Panc1 (cell line): ENCODE measurements around the gene AQP7. TPM values are rescaled to one million over a fixed set of nuclear protein-coding genes. Genes with fewer than 3 reads are reported as not detected.

ENCODE experiments used
- ATAC-seq: fragments of 200-7000 bp; cut with Tn5 transposase; 2 replicates; pipeline ENCODE4 v1.9.1; 2020; ENCODE audit warnings: mild to moderate bottlenecking, moderate library complexity
- BruUV-seq: library from RNA; stranded (reverse); fragments of 400-500 nt; replicated peaks from 2 replicates; lab custom pipeline; 2021; lab: Mats Ljungman, UMichigan
- CTCF ChIA-PET: fragments of 300-600 bp; sonication (Branson Sonifier 250); formaldehyde crosslinking; loops from one replicate; lab custom pipeline; 2022; ENCODE audit warnings: antibody characterized with exemption; lab: Charles Lee
- POLR2A ChIA-PET: fragments of 300-600 bp; sonication (Branson Sonifier 250); formaldehyde crosslinking; loops from one replicate; lab custom pipeline; 2022; ENCODE audit warnings: antibody characterized with exemption; lab: Charles Lee
- DNase-seq: peaks from one replicate; pipeline ENCODE4 v3.0.0-alpha.2; 2010; ENCODE audit warnings: low read depth, low spot score
- H3K27ac ChIP-seq: 2 replicates; pipeline ENCODE4 v1.5.1; 2011; ENCODE audit warnings: mild to moderate bottlenecking, low read length, inconsistent platforms
- H3K27me3 ChIP-seq: fragments of 200-500 bp; sonication (Bioruptor generic); 2 replicates; pipeline ENCODE4 v1.6.0; 2014; ENCODE audit warnings: low read length, inconsistent platforms; ENCODE audit not compliant: control insufficient read depth, insufficient read depth
- H3K36me3 ChIP-seq: fragments of 200-500 bp; sonication (Bioruptor generic); 2 replicates; pipeline ENCODE4 v1.5.1; 2014; ENCODE audit warnings: inconsistent platforms, mild to moderate bottlenecking, low read length, moderate library complexity; ENCODE audit not compliant: control insufficient read depth, insufficient read depth
- H3K4me1 ChIP-seq: 2 replicates; pipeline ENCODE4 v1.5.1; 2011; ENCODE audit warnings: inconsistent platforms, mild to moderate bottlenecking, low read length, moderate library complexity; ENCODE audit not compliant: control insufficient read depth, insufficient read depth
- H3K4me3 ChIP-seq, 2 experiments: 2 replicates each; pipeline ENCODE4 v1.5.1; 2011 to 2012; ENCODE audit warnings: low read depth in 2 of 2, low read length in 2 of 2, mild to moderate bottlenecking in 2 of 2, inconsistent platforms in 1 of 2, moderate library complexity in 1 of 2
- H3K9me3 ChIP-seq: fragments of 200-500 bp; sonication (Bioruptor generic); 2 replicates; pipeline ENCODE4 v1.5.1; 2014; ENCODE audit warnings: low read depth, mild to moderate bottlenecking, inconsistent platforms, low read length, moderate library complexity; ENCODE audit not compliant: control insufficient read depth, insufficient read depth
- CTCF ChIP-seq: fragments of 450-650 bp; IDR thresholded peaks from 2 replicates; pipeline ENCODE4 v1.5.1; 2017; ENCODE audit warnings: mild to moderate bottlenecking
- POLR2AphosphoS5 ChIP-seq: IDR thresholded peaks from 2 replicates; pipeline ENCODE4 v1.6.1; 2012; ENCODE audit warnings: mild to moderate bottlenecking, low read depth, low read length, moderate library complexity
- REST ChIP-seq, 2 experiments: IDR thresholded peaks; 2 replicates each; pipeline ENCODE4 v1.6.1; 2011 to 2012; ENCODE audit warnings: low read depth in 2 of 2, control low read depth in 1 of 2, low read length in 1 of 2, mild to moderate bottlenecking in 1 of 2, moderate library complexity in 1 of 2; ENCODE audit not compliant: insufficient read depth in 1 of 2
- SIN3A ChIP-seq: IDR thresholded peaks from 2 replicates; pipeline ENCODE4 v1.6.1; 2012; ENCODE audit warnings: low read depth, mild to moderate bottlenecking, low read length, moderate library complexity, borderline replicate concordance; ENCODE audit not compliant: insufficient read depth
- TCF7L2 ChIP-seq: IDR thresholded peaks from 2 replicates; pipeline ENCODE4 v1.6.1; 2011; ENCODE audit warnings: mild to moderate bottlenecking, low read depth, low read length, inconsistent platforms
- in situ Hi-C: cut with HindIII; loops from 2 replicates; pipeline ENCODE4 v1.10.0; 2016; ENCODE audit warnings: low sequenced_read_pairs, low pct_unique_long_range_greater_than_20kb
- intact Hi-C: fragments of 100-400 bp; cut with micrococcal nuclease; formaldehyde crosslinking; loops from one replicate; pipeline ENCODE4 v1.10.0; 2022; ENCODE audit not compliant: unreplicated experiment
- total RNA-seq: library from RNA; stranded (reverse); gene quantifications from one replicate; pipeline ENCODE4 v1.2.1, GENCODE V29; 2021; ENCODE audit not compliant: unreplicated experiment

Gene AQP7
- total RNA-seq, 1 experiment from 2014 or later: 0.26 TPM

- Histone ChIP-seq H3K9me3 (no peaks in the 10 kb centered on the region), H3K27ac (no peak overlapping the region)
Observed at GRCh38 chr9:33434317-33435105, 32.1 kb upstream of the AQP7 start.

GRCh38 chr9:33433871-33434270 is 31.5 kb upstream of the AQP7 start:
- BruUV-seq: no TSS peak
- no peak for TF ChIP-seq REST (IDR thresholded peaks at IDR 0.05; ENCODE audit: insufficient read depth in 1 of 2, low read depth in 2 of 2, low read length in 1 of 2)
- TF ChIP-seq TCF7L2: no peak

More at GRCh38 chr9:33434317-33435105, 32.1 kb upstream of the AQP7 start:
- BruUV-seq: no TSS peak
- Histone ChIP-seq H3K27me3 (no peaks in the 10 kb centered on the region), H3K36me3 (no peaks in the 10 kb centered on the region), H3K4me3 (no peak overlapping the region), H3K4me1 (no peaks in the 10 kb centered on the region)
- intact Hi-C loops (no loop called here), in situ Hi-C loops (no loop called here)
- DNase-seq (no peak), ATAC-seq (no peak)
- CTCF ChIA-PET: interaction anchor here (1.0 to 1.4 kb wide), 4 partner anchors 13 to 31 kb away, joined by 4 to 6 read pairs (median 4); partner anchors contain the start of gene AQP3
- TF ChIP-seq REST (IDR thresholded peaks at IDR 0.05; ENCODE audit: insufficient read depth in 1 of 2, low read depth in 2 of 2, low read length in 1 of 2) (no peak), CTCF (no peak), POLR2AphosphoS5 (no peak), SIN3A (no peak), TCF7L2 (no peak)
- POLR2A ChIA-PET: no interaction called here

More at GRCh38 chr9:33433871-33434270, 31.5 kb upstream of the AQP7 start:
- in situ Hi-C loops (no loop called here), intact Hi-C loops (no loop called here)
- ChIA-PET POLR2A (no interaction called here), CTCF (interaction anchor here (1.0 to 1.3 kb wide), 2 partner anchors 19 kb away, joined by 4 read pairs; no protein-coding TSS in a partner anchor)
- Histone ChIP-seq H3K36me3 (no peaks in the 10 kb centered on the region), H3K4me3 (no peak overlapping the region), H3K27ac (no peak overlapping the region), H3K9me3 (no peaks in the 10 kb centered on the region), H3K27me3 (no peaks in the 10 kb centered on the region), H3K4me1 (no peaks in the 10 kb centered on the region)
- no peak for DNase-seq
- no peak for ATAC-seq
